ENCODE measurements around the gene SLC35D2.

GRCh38 chr9:96293498-96294158, 89.9 kb downstream of the SLC35D2 start:
- TF ChIP-seq CTCF (IDR thresholded peaks at IDR 0.05; ENCODE audit: insufficient read depth, low read length, poor library complexity, severe bottlenecking) (no peak), EZH2phosphoT487 (conservative IDR thresholded peaks at IDR 0.05; ENCODE audit: low read length) (no peak)

All from SU-DHL-6 (cell line).